Measurements from ENCODE around the gene GPBAR1. TPM values are rescaled to one million over a fixed set of nuclear protein-coding genes. Genes with fewer than 3 reads are reported as not detected.

The GPBAR1 gene
- total and polyA plus RNA-seq, 9 of the 15 experiments (the other 6 are each of a cell fraction or from before 2014, with no cell fraction given): not detected

- in situ Hi-C loops (cut with MboI): loop anchor here (5.0 kb wide), 1 partner anchor 112 kb away; the partner anchor contains the start of gene CTDSP1
- H3K4me1 ChIP-seq (replicated peaks in 1 of 2; ENCODE audit: control insufficient read depth in 2 of 2, insufficient read depth in 2 of 2, low read length in 2 of 2): peaks cover 35 to 43% of the 10 kb centered on the region in 2 experiments
- ATAC-seq: no peak
- peak overlapping the region; percentile 88 for H3K27ac ChIP-seq (ENCODE audit: extremely low read depth, low read depth, low read length)
- ChIA-PET POLR2A (interaction anchor here (0.7 to 3.4 kb wide), 6 partner anchors 7 to 118 kb away, joined by 3 to 10 read pairs (median 6); partner anchors contain the start of gene PNKD), CTCF (ENCODE audit: low intra/inter-chr PET ratio) (no interaction called here)
- FAIRE-seq: no peak
- H4K20me1 ChIP-seq (replicated peaks; ENCODE audit: control insufficient read depth, insufficient read depth, low read length): peaks cover 11% of the 10 kb centered on the region
- peak overlapping the region; percentile 72 to 90 for H3K9ac ChIP-seq (ENCODE audit: insufficient read depth in 1 of 2, low read depth in 2 of 2, low read length in 2 of 2)
- 84% methylated on average over 4 of the region's 6 CpGs for WGBS (ENCODE audit: insufficient coverage, low coverage, missing lambda C conversion rate)
- H3K9me1 ChIP-seq (ENCODE audit: control insufficient read depth, insufficient read depth, low read length): no peaks in the 10 kb centered on the region
- no peak for DNase-seq (ENCODE audit: extremely low read depth in 1 of 4, low spot score in 3 of 4)
- H3K79me2 ChIP-seq (ENCODE audit: control insufficient read depth, insufficient read depth, low read length): peaks cover 88% of the 10 kb centered on the region
- no peaks in the 10 kb centered on the region for H3K27me3 ChIP-seq (ENCODE audit: control insufficient read depth in 2 of 2, insufficient read depth in 2 of 2, low read length in 2 of 2)
- no TSS peak for BruUV-seq (replicated peaks)
- H3K4me2 ChIP-seq (ENCODE audit: insufficient read depth, low read length): peak overlapping the region; percentile 77
- no peak for TF ChIP-seq ZNF121 (CRISPR knock-in tag; conservative IDR thresholded peaks at IDR 0.05)
- no peak for TF ChIP-seq BRCA1 (IDR thresholded peaks at IDR 0.05)
- TF ChIP-seq BRCA1 (CRISPR knock-in tag; IDR thresholded peaks at IDR 0.05): no peak
- TF ChIP-seq, protein P1, sequence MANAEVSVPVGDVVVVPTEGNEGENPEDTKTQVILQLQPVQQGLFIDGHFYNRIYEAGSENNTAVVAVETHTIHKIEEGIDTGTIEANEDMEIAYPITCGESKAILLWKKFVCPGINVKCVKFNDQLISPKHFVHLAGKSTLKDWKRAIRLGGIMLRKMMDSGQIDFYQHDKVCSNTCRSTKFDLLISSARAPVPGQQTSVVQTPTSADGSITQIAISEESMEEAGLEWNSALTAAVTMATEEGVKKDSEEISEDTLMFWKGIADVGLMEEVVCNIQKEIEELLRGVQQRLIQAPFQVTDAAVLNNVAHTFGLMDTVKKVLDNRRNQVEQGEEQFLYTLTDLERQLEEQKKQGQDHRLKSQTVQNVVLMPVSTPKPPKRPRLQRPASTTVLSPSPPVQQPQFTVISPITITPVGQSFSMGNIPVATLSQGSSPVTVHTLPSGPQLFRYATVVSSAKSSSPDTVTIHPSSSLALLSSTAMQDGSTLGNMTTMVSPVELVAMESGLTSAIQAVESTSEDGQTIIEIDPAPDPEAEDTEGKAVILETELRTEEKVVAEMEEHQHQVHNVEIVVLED (CRISPR knock-in tag; IDR thresholded peaks at IDR 0.05): no peak
- TF ChIP-seq, protein P2, sequence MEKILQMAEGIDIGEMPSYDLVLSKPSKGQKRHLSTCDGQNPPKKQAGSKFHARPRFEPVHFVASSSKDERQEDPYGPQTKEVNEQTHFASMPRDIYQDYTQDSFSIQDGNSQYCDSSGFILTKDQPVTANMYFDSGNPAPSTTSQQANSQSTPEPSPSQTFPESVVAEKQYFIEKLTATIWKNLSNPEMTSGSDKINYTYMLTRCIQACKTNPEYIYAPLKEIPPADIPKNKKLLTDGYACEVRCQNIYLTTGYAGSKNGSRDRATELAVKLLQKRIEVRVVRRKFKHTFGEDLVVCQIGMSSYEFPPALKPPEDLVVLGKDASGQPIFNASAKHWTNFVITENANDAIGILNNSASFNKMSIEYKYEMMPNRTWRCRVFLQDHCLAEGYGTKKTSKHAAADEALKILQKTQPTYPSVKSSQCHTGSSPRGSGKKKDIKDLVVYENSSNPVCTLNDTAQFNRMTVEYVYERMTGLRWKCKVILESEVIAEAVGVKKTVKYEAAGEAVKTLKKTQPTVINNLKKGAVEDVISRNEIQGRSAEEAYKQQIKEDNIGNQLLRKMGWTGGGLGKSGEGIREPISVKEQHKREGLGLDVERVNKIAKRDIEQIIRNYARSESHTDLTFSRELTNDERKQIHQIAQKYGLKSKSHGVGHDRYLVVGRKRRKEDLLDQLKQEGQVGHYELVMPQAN (IDR thresholded peaks at IDR 0.05; ENCODE audit: borderline replicate concordance): no peak
- TF ChIP-seq ZFP1 (CRISPR knock-in tag; IDR thresholded peaks at IDR 0.05): no peak
- no peak for TF ChIP-seq DDX20 (tag; IDR thresholded peaks at IDR 0.05; ENCODE audit: low read depth)
- no peak for TF ChIP-seq HBP1 (CRISPR knock-in tag; IDR thresholded peaks at IDR 0.05)
- TF ChIP-seq, protein P3, sequence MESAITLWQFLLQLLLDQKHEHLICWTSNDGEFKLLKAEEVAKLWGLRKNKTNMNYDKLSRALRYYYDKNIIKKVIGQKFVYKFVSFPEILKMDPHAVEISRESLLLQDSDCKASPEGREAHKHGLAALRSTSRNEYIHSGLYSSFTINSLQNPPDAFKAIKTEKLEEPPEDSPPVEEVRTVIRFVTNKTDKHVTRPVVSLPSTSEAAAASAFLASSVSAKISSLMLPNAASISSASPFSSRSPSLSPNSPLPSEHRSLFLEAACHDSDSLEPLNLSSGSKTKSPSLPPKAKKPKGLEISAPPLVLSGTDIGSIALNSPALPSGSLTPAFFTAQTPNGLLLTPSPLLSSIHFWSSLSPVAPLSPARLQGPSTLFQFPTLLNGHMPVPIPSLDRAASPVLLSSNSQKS (CRISPR knock-in tag; IDR thresholded peaks at IDR 0.05): no peak
- no peak for TF ChIP-seq KDM5B (IDR thresholded peaks at IDR 0.05; ENCODE audit: insufficient replicate concordance, low read depth, low read length)
- no peak for TF ChIP-seq ZNF134 (CRISPR knock-in tag; conservative IDR thresholded peaks at IDR 0.05)
- TF ChIP-seq RBM25 (IDR thresholded peaks at IDR 0.05; ENCODE audit: low read depth, low read length, severe bottlenecking): no peak
- TF ChIP-seq RNF2 (IDR thresholded peaks at IDR 0.05): no peak
- no peak for TF ChIP-seq TCF3 (CRISPR knock-in tag; IDR thresholded peaks at IDR 0.05)
- intact Hi-C loops (cut with micrococcal nuclease): loop anchor here (2.0 kb wide), 1 partner anchor 13 kb away; no protein-coding TSS in a partner anchor
- H3K36me3 ChIP-seq (ENCODE audit: control insufficient read depth, insufficient read depth, low read length): peaks cover 61% of the 10 kb centered on the region
- H2AFZ ChIP-seq (ENCODE audit: low read depth, low read length): no peak overlapping the region
- H3K4me3 ChIP-seq: no peak overlapping the region
- H3K9me3 ChIP-seq (replicated peaks; ENCODE audit: control insufficient read depth, insufficient read depth, low read depth, low read length): no peaks in the 10 kb centered on the region
Measured at GRCh38 chr2:218285604-218286003, 24.8 kb downstream of the GPBAR1 start.

Measured in K562 (cell line).